Bone marrow (tissue), 2 donors: ENCODE results near the gene FOS.
"Not testable (repeated sequence)": the region's sequence is repeated elsewhere in the genome, so short reads cannot be mapped to it uniquely, and the experiment has no call there.

ENCODE experiments used
- DNase-seq, 2 donors: peaks; one replicate each; lab custom pipeline; 2025; lab: John Stamatoyannopoulos, UW

The FOS gene

GRCh38 chr14:75294649-75295033 lies 16.0 kb downstream of the FOS start:
- DNase-seq: no peak

DNA sequence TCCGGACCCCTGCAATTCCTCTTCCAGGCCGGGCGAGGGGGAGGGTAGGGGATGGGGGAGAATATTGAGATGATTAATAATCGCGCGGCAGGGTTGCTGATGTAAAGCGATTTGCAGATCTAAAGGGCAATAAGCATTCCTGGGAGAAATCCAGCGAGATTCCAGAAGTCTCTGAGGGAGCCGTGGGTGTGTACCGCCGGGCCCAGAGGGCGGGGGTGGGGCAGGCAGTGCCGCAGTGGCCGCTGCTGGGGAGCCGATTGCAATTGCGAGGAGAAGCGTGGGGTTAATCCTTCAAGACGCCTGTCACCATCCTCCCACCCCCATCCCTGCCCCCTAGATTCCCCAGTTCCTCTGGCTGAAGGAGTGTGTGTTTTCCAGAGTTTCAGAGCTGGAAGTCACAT lies 16.4 kb downstream of the FOS start:
- DNase-seq: no peak

- DNase-seq: peak; percentile 47 to 88
Measured at GRCh38 chr14:75295491-75296345, 17.1 kb downstream of the FOS start.

DNA sequence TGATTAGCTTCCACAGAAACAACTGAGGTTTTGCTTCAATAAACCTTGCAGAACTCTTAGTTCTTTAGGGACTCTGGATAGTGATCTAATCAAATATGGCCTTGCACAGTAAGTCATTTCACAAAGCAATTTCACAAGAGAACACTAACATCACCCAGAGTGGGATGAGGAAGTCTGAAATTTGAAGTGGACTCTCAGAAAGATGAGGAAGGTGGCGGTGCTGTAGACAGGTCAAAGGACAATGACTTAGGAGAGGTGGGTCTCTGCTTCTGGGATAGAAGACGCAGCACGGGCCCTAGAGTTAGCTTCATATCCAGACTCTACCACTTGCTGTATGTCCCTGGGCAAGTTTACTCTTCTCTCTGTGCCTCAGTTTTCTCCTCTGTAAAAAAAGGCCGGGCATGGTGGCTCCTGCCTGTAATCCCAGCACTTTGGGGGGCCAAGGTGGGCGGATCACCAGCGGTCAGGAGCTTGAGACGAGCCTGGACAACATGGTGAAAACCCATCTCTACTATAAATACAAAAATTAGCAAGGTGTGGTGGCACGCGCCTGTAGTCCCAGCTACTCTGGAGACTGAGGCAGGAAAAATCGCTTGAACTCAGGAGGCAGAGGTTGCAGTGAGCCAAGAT lies 18.9 kb downstream of the FOS start:
- DNase-seq: no peak

DNA sequence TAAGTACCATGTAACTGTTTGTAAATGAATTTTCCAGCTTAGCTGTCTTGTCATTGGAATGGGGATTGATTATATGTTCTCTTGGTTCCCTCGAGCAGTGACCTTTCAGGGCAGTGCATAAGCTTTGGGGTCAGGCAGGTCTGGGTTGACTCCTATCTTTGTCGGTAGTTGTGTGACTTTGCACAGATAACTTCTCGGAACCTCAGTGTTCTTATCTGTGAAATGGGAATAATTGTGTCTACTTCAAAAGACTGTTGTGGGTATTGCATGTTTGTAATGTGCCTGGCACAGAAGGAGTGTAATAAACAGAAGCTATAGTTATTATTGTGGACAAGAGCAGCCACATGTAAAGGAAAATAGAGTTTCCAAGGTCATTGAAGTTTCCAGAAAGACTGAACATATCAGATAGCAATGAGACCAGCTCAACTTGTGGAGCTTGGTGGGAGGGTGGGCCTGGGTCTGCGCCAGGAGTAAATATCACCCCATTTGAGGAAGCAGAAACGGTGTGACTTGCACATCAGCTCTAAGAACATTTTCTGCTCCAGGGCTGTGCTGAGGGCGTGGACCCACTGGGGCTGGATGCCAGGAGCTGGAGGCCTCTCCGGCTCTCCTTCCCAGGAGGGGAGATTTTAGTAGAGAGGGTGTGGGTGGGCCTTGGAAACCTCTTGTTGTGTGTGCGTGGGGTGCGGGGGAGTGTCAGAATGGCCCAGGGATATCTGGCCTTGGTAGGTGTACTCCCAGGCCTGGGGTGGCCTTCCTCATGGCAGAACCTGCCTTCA lies 19.7 kb downstream of the FOS start:
- no peak for DNase-seq

DNA sequence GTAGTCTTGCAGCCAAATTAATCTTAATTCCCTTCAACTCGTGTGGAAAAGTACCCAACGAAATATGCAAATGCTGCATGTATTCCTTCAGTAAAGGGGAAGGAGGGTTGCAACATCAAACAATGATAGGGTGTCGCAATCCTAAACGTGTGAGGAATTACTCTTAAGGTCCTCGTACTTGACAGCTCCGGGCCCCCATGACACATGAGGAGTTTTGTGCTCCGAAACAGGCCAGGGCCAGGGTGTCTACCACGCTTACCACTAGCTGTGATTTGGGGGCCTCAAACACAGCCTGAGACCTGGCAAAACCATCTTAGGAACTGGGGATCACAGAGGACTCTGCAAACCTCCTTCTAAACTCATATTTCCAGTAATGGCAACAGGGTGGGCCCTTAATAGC lies 20.4 kb downstream of the FOS start:
- DNase-seq: peak; percentile 40 to 63

DNA sequence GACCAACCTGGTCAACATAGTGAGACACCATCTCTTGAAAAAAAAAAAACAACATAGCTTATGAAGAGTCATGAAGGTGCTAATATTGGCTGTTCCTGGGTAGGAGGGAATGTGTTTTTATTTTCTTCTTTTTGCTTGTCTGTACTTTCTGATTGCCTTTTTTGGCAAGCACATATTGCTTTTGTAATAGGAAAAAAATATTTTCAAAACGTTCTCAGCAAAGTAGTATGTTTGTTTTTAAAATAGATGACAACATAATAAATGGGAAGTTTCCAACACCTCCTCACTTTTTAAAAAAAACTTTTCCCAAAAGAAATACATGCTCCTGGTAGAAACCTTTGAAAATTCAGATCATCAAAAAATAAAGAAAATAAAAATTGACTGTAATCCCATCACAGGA lies 20.9 kb downstream of the FOS start:
- no peak for DNase-seq

DNA sequence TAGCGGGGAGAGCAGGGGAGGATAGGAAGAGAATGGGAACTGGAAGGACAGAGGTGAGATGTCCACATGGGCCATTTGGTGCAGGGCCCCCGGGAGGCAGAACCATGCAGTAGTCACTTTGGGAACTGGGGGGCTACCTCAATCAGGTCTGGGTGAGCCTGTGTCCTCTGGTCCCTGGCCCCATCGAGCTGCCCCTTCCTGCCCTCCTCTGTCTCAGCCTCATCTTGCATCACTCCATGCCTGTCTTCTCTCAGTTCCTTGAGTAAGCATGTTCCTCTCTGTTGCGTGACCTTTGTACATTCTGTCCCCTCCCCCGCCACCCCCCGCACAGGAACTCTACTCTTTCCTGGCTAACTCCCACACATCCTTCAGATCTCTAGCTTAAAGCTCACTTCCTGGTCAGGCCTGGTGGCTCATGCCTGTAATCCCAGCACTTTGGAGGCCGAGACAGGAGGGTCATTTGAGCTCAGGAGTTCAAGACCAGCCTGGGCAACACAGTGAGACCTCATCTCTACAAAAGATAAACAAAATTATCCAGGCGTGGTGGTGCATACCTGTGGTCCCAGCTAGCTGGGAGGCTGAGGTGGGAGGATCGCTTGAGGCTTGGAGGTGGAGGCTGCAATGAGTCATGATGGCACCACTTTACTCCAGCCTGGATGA lies 23.2 kb downstream of the FOS start:
- DNase-seq: peak; percentile 41 to 90

GRCh38 chr14:75303381-75303789 lies 24.8 kb downstream of the FOS start:
- DNase-seq: peak; percentile 21 to 62

DNA sequence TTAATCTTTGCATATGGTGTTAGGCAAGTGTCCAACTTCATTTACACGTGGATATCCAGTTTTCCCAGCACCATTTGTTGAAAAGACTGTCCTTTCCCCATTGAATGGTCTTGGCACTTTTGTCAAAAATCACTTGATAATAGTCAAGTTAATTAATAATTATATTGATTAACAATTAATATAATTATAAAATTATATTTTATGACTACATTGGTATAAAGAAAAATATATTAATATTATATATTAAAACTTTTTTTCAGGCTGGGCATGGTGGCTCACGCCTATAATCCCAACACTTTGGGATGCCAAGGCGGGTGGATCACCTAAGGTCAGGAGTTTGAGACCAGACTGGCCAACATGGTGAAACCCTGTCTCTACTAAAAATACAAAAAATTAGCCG lies 27.8 kb downstream of the FOS start:
- DNase-seq: not testable (repeated sequence)

DNA sequence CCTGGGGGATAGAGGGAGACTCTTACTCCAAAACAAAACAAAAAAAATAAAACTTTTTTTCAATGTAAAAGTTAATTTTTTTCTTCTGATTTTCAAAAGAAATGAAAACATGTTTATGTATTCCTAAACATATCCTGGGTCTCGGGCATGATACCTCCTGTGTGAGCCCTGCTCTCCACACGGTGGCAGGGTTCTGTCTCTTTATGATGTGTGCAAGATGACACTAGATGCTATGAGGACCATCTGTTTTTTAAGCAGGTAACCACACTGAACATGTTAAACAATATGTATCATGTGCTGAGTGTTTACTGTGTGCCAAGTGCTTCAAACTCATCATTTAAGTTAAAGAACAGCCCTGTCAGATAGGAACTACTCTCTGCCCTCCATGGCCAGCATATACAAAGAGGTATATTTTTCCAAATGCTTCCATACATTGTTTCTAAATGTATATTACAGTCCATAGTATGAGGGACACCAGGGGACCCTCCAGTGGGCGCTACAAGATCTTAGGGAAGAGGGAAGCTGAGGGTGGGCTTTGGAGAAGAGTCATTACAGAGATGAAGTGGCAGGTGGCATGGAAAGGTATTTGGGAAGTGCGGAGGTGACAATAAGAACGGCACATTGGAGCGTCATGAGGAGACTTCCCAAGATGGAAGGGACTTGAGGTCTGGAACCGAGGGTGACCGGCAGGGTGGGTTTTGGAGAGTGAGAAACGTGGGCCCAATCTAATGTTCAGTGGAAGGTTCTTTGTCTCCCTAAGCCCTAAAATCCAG lies 28.5 kb downstream of the FOS start:
- DNase-seq: peak in 1 of 2 donors; percentile 27

DNA sequence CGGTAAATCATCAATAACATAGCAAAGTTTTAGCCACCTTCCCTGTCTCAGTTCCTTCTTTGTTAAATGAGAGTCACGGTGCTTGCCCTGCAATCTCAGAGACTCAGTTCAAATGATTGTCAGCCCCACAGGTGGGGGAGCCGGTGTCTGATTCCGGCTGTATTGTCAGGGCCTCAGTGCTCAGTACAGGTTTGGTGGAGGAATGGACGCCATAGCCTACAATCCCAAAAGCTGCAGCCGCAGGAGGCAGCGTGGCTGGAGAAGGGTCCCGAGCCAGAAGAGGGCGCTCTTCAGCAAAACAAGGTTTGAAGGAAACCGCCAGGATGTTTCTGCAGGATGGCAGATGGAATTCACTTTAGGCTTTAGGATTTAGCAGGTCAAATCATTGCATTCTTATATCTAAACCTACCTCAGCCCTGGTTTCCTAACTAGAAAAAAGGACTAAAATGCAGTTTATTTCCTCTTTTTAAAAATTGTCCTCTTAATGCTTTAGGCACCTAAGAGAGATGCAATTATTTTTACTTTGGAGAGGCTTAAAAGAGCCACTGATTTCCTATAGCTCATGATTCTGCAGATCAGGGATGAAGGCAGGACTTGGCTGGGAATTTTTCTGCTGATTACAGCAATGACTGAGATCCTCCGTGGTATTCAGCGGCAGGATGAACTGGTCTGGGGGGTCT lies 29.2 kb downstream of the FOS start:
- DNase-seq: peak; percentile 40 to 43

DNA sequence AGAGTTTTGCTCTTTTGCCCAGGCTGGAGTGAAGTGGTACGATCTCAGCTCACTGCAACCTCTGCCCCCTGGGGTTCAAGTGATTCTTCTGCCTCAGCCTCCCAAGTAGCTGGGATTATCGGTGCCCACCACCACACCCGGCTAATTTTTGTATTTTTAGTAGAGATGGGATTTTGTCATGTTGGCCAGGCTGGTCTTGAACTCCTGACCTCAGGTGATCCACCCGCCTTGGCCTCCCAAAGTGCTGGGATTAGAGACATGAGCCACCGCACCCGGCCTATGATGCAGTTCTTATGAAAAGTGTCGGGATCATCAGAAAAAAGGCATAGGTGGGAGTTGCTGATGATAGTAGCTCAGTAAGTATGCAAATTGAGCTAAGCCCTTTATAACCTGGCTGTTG lies 30.4 kb downstream of the FOS start:
- not testable (repeated sequence) for DNase-seq

DNA sequence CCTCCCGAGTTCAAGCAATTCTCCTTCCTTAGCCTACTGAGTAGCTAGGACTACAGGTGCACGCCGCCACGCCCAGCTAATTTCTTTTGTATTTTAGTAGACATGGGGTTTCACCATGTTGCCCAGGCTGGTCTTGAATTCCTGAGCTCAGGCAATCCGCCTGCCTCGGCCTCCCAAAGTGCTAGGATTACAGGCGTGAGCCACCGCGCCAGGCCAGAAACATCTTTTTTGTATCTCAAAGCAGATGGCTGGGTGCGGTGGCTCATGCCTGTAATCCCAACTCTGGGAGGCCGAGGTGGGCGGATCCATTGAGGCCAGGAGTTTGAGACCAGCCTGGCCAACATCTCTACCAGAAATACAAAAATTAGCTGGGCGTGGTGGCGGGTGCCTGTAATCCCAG lies 30.9 kb downstream of the FOS start:
- not testable (repeated sequence) for DNase-seq

DNA sequence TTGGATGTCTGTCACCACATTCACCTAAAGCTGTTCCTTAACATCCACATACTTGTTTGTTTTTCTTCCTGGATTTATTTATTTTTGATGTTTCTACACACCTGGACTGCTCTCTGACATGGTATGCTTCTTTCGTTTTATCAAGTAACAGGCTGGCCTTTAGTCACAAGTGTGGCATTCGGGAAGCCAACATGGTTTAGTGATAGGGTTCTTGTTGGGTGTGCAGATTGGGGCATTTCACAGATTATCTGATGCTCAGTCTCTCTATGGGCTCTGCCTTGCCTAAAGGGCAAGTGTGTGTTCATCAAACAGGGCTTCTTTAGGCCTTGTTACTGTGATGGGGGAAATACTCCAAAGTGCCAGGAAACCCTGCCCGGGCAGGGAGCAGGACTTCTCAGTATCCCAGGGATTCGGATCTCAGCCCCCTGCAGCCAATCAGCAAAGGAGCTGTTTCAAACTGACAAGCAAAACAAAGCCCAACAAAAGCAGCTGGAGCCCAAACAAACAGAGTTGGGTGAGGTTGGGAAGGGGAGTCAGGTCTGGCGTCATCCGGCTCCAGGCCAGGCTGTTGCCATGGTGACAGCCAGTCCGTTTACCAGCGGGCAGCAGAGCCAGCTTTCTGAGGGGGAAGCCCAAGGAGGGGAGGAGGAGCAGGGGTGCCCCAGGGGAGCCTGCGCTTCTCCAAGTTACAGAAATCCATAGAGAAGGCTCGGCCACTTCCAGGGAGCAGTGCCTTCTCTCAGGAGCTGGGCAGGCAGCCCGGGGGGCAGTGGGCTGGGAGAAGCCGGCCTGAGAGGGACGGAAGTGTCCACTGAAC lies 31.9 kb downstream of the FOS start:
- DNase-seq: no peak

DNA sequence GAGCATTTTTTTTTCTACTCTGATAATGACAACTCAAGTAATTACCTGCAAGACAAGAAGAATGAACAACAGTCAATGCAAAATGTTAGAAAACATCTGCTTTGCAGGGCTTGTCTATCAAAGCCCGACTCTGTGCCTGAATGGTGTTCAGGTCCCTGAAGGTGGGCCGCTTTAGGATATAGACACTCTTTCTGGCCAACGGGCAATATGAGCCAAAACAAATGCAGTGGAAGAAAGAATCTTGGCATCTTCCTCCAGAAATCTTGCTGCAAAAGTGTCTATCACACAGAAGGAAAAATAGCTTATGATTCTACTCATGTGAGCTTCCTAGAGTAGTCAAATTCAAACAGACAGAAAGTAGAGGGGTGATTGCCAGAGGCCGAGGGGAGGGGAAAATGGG lies 32.7 kb downstream of the FOS start:
- DNase-seq: no peak

GRCh38 chr14:75312341-75312740 lies 33.7 kb downstream of the FOS start:
- DNase-seq: no peak

GRCh38 chr14:75313294-75313693 lies 34.7 kb downstream of the FOS start:
- DNase-seq: no peak

GRCh38 chr14:75315144-75315543 lies 36.5 kb downstream of the FOS start:
- no peak for DNase-seq

DNA sequence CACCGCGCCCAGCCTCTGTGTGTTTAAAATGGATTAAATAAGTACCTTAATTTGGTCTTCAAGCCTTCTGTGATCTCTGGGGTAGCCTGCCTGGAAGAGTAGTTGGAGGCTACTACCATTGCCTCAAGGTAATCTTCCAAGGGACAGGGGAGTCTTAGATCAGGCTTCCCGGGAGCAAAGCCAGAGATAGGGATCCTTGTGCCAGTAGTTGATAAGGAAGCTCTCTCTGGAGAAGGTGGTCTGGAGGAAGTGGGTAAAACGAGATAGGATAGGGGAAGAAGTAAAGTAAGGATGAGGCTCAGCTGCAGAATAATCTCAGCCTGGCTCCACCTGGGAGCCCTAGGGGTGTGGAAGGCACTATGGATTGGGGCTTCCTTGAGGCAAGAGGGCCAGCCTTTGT lies 38.5 kb downstream of the FOS start:
- DNase-seq: no peak
